HG03457 (cell line): Measurements from ENCODE around the gene ECE1.
"Not testable (repeated sequence)": the region's sequence is repeated elsewhere in the genome, so short reads cannot be mapped to it uniquely, and the experiment has no call there.

Source experiments
- ATAC-seq: cut with Tn5 transposase; IDR thresholded peaks from one replicate; pipeline ENCODE4 v1.9.1; 2021; ENCODE audit warnings: moderate number of reproducible peaks; ENCODE audit not compliant: unreplicated experiment

The ECE1 gene

DNA sequence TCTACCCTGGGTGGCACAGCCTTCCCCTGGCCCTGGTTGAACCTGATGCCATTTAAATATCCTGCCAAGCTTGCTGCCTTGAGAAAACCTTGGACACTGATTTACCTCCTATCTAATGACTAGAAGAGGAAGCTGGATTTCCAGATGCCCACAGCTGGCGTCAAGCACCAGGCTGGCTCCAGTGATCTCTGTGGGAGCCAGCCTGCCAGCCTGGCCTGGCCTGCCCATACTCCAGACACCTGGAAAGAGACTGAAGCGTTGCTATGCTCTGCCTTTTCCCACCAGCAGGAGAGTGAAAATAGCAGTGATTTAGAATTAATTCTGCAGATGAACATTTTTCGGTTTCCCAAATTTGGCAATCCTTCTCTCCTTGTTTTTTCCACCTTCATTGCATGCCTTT is 102.0 kb downstream of the ECE1 start:
- no peak for ATAC-seq

DNA sequence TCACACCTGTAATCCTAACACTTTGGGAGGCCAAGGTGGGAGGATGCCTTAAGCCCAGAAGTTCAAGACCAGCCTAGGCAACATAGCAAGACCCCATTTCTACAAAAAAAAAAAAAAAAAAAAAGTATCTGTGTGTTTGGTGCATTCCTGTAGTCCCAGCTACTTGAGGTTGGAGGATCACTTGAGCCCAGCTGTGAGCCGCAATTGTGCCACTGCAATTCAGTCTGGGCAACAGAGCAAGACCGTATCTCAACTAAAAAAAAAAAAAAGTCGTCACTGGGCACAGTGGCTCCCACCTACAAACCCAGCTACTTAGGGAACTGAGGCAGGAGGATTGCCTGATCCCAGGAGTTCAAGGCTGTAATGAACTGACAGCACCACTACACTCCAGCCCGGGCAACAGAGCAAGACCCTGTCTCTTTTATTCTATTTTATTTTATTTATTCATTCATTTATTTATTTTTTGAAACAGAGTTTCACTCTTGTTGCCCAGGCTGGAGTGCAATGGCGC is 105.0 kb downstream of the ECE1 start:
- ATAC-seq = no peak

DNA sequence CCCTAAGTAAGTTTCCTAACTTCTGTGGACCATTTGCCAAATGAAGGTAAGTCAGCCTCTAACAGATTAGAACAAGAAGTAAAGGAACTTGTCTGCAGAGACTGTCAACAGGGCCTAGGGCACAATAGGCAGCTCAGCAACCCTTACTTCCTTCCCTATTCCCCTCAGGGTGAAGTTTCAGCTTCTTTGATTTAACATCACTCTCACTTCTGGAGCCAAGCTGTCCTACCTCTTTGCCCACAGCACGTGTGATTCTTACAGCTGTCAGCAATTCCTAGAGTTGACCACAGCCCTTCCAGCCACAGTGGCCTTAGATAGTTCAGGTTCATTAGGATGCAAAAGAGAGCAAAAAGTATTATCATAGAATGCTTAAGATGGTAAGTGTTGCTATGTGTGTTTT is 106.0 kb downstream of the ECE1 start:
- ATAC-seq = no peak

DNA sequence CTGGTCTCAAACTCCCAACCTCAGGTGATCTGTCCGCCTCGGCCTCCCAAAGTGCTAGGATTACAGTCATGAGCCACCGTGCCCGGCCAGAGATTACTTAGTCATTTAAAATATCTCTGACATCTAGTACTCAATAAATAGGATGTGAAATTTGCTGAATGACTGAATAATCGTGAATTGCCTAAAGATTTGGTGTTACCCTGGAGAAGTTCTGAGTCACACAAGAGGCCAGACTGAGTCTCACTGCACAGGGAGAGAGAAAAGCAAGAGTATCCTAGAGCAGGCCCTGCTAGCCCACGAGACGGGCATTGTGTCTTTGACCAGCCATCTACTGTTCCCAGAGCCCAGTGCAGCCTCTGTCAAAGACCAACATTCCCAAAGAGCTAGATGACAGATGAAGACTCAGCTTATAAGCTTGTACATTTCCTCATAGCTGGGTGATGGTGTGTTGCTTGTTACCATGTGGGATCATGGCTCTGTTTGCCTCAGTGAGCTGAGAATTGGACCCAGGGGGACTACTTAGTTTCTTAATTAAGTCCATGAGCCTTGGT is 108.0 kb downstream of the ECE1 start:
- no peak for ATAC-seq

DNA sequence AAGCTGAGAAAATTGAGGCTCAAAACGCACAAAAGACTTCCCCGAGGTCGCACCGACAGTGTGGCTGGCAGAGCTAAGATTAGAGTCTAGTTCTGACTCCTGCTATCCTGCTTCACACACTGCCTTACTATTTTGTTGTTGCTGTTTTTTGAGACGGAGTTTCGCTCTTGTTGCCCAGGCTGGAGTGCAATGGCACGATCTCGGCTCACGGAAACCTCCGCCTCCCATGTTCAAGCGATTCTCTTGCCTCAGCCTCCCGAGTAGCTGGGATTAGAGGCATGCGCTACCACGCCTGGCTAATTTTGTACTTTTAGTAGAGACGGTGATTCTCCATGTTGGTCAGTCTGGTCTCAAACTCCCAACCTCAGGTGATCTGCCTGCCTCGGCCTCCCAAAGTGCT is 112.0 kb downstream of the ECE1 start:
- ATAC-seq = not testable (repeated sequence)

DNA sequence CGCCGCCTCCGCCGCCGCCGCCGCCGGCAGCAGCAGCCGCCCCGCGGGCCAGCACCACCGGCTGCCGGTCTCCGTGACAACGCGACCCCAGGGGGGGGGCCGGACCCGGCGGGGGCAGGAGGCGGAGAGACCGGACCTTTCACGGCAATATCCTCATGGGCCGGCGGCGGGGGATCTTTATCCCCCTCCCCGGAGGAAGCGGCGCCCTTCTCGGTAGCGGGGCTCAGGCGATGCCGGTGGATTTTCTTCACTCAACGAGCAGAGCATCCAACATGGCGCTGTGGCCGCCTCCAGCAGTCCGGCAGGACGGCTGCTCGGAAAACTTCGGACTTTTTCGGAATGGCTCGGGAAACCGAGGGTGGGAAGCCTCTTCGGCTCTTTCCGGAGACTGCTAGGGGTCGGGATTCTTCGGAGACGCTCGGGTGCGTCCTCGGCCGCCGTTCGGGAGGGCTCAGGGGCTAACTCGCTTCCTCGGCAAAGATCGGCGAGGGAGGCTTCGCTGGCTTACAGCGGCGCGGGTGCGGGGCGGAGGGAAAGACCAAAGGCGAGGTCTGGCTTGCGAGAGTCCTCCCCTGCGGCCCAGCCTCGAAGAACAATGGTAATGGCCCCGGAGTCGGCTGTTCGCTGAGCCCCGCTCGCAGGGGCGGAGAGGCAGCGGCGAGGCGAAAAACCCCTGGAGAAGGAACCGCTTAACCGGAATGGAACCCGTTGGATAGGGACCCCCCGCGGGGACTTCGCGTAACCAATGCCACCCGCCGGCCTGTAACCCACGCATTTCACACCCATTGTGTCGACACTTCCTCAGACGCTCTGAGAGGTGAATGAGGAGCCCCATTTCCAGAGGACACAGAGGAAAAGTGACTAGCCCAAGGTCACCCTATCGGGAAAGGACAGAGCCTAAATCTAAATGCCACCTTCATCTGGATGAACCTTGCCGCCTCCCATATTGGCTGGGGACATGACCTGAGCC is 113.4 kb downstream of the ECE1 start, which contains the start of gene EIF4G3:
TSS of gene EIF4G3 (minus strand) at position 312 of the 970 bp plus-strand sequence. CDS start 174,155 bp downstream, outside the sequence.
- peak; percentile 94 for ATAC-seq

DNA sequence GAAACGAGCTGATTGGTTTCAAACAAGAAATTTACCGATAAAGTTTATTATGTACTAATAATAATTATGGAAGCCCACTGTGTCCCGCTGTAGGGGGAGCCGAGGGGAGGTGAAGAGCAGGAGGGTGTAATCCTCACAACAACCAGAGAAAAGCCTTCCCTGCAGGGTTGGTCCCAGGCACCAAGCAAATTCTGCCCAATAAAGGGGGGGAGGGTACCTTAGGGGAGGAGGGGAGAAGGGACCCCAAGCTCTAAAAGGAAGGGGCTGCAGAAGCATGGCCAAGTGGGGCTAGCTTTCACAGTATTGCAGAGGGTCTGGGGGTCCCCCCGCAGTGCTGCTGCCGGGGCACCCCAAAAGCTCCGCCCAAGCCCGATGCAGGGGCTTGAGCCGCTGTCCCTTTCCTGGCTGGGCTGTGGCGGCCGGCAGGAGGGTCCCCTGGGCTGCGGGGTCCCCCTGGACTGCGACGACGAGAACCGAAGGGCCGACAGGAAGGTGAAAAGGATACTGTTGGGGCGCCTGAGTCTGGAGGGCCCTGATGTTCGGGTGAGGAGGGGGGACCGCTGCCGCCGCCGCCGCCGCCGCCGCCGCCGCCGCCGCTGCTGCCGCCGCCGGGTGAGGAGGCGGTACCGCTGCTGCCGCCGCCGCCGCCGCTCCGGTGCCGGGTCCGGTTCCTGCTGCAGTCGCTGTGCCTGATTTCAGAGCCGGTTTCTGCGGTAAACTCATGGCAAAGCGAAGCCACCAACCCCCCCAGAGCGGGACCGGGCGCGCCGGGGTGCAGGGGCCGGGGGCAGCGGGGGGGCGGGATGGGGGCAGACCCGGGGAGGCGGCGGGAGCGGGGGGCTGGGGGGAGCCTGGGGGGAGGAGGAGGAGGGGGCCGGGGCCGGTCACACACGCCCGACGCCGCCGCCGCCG is 114.3 kb downstream of the ECE1 start:
- no peak for ATAC-seq

DNA sequence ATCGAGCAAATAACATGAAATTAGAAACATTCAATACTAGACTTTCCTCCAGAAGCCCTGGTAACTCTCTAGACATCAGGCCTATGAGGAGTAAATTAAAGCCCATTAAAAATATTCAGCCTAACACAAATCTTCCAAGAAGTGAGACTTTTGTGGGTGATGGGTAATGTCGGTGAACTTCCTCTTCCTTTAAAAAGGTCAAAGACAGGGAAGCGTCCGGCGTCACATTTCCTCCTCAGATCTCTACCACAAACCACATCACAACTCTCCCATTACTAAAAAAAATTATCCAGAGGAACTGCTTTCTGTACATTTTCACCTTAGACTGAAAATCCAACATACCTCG is 115.0 kb downstream of the ECE1 start:
- no peak for ATAC-seq

DNA sequence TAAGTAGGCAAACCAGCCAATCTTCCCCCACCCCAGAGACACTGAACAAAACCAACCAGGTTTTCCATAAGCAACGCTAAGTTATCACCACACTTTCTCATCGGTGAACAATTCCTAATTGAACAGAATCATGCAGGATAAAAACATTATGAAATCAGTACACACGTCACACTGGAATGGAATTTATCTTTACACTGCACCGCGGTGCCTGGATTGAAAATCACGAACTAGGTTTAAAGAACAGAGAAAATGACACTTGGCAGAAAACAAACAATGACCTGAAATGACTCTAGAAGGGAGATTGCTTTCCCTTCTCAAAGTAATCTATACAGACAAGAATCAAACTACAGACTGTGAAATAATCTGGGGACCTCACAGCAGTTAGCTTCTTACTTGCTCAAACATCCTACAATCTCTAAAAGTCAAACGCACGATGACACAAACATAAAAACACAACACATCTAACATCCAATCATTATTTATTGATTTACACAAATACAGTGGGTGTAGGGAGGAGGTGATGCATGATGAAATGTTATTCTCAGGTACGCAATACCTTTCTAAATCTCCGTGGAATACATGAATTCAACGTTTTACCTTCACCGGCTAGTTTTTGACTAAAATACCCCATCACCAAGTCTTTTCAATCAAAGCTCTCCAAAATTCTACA is 115.5 kb downstream of the ECE1 start:
- no peak for ATAC-seq

DNA sequence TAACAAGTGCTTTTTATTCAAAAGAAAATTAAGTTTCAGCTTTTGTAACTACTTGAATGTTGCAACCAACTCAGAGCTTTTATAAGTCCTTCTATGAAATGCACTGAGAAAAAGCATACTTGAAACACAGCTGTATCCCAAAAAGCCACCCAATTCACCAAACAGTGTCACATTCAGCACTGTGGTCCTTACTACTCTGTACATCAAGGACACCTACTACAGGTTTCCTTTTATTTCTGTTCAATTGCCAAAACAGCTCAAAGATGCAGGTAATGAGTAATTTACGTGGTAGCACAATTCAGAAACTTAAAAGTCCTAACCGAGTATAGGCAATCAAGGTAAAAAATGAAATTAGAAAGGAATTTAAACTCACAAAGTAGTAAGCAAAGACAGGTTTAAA is 116.0 kb downstream of the ECE1 start:
- ATAC-seq = no peak

DNA sequence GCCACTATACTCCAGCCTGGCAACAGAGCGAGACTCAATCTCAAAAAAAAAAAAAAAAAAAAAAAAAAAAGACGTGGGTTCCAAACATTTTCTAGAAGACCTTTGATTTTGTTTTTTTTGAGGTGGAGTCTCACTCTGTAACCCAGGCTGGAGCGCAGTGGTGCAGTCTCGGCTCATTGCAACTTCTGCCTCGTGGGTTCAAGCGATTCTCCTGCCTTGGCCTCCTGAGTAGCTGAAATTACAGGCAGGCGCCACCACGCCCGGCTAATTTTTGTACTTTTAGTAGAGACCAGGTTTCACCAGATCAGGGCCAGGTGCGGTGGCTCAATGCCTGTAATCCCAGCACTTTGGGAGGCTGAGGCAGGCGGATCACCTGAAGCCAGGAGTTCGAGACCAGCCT is 117.2 kb downstream of the ECE1 start:
- not testable (repeated sequence) for ATAC-seq

DNA sequence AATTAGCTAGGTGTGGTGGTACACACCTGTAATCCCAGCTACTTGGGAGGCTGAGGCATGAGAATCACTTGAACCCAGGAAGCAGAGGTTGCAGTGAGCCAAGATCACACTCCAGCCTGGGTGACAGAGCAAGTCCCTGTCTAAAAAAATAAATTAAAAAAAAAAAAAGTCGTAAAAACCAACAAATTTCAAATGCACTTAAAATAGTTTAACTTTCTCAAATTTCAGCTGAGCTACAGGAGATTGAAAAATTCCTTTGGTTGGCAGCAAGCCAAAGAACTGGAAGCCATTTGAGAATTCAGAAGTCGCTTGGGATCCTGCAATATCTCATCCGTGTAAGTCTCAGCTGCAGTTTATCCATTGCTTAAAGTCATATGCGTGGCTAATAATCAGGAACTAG is 119.4 kb downstream of the ECE1 start:
- ATAC-seq = not testable (repeated sequence)

DNA sequence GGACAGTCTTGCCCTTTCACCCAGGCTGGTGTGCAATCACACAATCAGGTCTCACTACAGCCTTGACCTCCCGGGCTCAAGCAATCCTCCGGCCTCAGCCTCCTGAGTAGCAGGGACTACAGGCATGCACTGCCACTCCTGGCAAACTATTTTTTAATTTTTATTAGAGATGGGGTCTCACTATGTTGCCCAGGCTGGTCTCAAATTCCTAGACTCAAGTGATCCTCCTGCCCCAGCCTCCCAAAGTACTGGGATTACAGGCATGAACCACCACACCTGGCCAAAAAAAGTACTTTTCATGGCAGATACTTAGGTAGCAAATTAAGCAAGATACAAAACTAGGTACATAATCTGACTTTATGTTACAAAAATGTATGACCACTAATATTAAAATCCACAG is 121.8 kb downstream of the ECE1 start:
- no peak for ATAC-seq
